Neural cell (in vitro differentiated cells): ENCODE results near the gene PNPLA3. TPM values are rescaled to one million over a fixed set of nuclear protein-coding genes. Genes with fewer than 3 reads are reported as not detected.

Experiments used
- H2AFZ ChIP-seq: fragments of 200-600, 300-800 bp; sonication (generic), shearing (Covaris generic); 2 replicates; pipeline ENCODE4 v1.6.0; 2014; ENCODE audit warnings: low read depth, mild to moderate bottlenecking, antibody characterized with exemption, low read length, moderate library complexity
- H3F3A ChIP-seq: fragments of 200-600 bp; shearing (Covaris generic); 2 replicates; pipeline ENCODE4 v1.6.1; 2016; ENCODE audit warnings: mild to moderate bottlenecking, moderate library complexity, mixed read lengths, antibody characterized with exemption, low read length; ENCODE audit not compliant: insufficient read depth, poor library complexity, severe bottlenecking
- H3K27ac ChIP-seq: fragments of 200-600, 300-800 bp; sonication (generic), shearing (Covaris generic); 2 replicates; pipeline ENCODE4 v1.5.1; 2014; ENCODE audit warnings: mild to moderate bottlenecking, low read length, moderate library complexity
- H3K27me3 ChIP-seq: fragments of 300-800, 200-600 bp; sonication (generic), shearing (Covaris generic); 2 replicates; pipeline ENCODE4 v1.6.0; 2014; ENCODE audit warnings: mild to moderate bottlenecking, low read depth, low read length, moderate library complexity; ENCODE audit not compliant: insufficient read depth
- H3K36me3 ChIP-seq: fragments of 300-800, 200-600 bp; sonication (generic), shearing (Covaris generic); 2 replicates; pipeline ENCODE4 v1.5.1; 2014; ENCODE audit warnings: mild to moderate bottlenecking, antibody characterized with exemption, low read length, moderate library complexity; ENCODE audit not compliant: insufficient read depth
- H3K4me2 ChIP-seq: fragments of 300-800, 200-600 bp; sonication (generic), shearing (Covaris generic); 2 replicates; pipeline ENCODE4 v1.6.0; 2014; ENCODE audit warnings: mild to moderate bottlenecking, low read length
- H3K4me3 ChIP-seq: fragments of 300-800, 200-600 bp; sonication (generic), shearing (Covaris generic); 2 replicates; pipeline ENCODE4 v1.5.1; 2014; ENCODE audit warnings: mild to moderate bottlenecking, low read length, moderate library complexity
- H3K79me2 ChIP-seq: fragments of 200-600 bp; shearing (Covaris generic); replicated peaks from 2 replicates; pipeline ENCODE4 v1.6.0; 2014; ENCODE audit warnings: mild to moderate bottlenecking, low read length, moderate library complexity; ENCODE audit not compliant: insufficient read depth
- H3K9ac ChIP-seq: fragments of 300-800, 200-600 bp; sonication (generic), shearing (Covaris generic); 2 replicates; pipeline ENCODE4 v1.6.1; 2016; ENCODE audit warnings: mild to moderate bottlenecking, low read length, mixed read lengths
- H3K9me2 ChIP-seq: fragments of 200-600 bp; shearing (Covaris generic); 2 replicates; pipeline ENCODE4 v1.6.1; 2016; ENCODE audit warnings: mild to moderate bottlenecking, low read length, mixed read lengths; ENCODE audit not compliant: insufficient read depth
- H3K9me3 ChIP-seq: fragments of 200-600, 300-800 bp; sonication (generic), shearing (Covaris generic); 2 replicates; pipeline ENCODE4 v1.6.1; 2016; ENCODE audit warnings: mild to moderate bottlenecking, mixed run types, low read length, moderate library complexity, mixed read lengths
- H4K20me1 ChIP-seq: fragments of 200-600 bp; shearing (Covaris generic); 2 replicates; pipeline ENCODE4 v1.6.1; 2016; ENCODE audit warnings: mild to moderate bottlenecking, mixed run types; ENCODE audit not compliant: insufficient read depth
- EP300 ChIP-seq: fragments of 450-650 bp; conservative IDR thresholded peaks from 2 replicates; pipeline ENCODE4 v1.6.1; 2014; ENCODE audit warnings: antibody characterized with exemption, mild to moderate bottlenecking, moderate library complexity; ENCODE audit not compliant: poor library complexity, severe bottlenecking
- EZH2 ChIP-seq: fragments of 200-600, 300-800 bp; shearing (Covaris generic), sonication (generic); IDR thresholded peaks from 2 replicates; pipeline ENCODE4 v1.6.1; 2014; ENCODE audit warnings: antibody characterized with exemption, low read length, borderline replicate concordance, mild to moderate bottlenecking; ENCODE audit not compliant: insufficient read depth, poor library complexity, severe bottlenecking
- MXI1 ChIP-seq: fragments of 450-650 bp; conservative IDR thresholded peaks from 2 replicates; pipeline ENCODE4 v1.6.1; 2014; ENCODE audit warnings: antibody characterized with exemption, mild to moderate bottlenecking; ENCODE audit not compliant: poor library complexity, severe bottlenecking
- POLR2AphosphoS5 ChIP-seq: IDR thresholded peaks from 2 replicates; pipeline ENCODE4 v1.6.1; 2012
- RAD21 ChIP-seq: fragments of 450-650 bp; conservative IDR thresholded peaks from 2 replicates; pipeline ENCODE4 v1.6.1; 2014; ENCODE audit warnings: antibody characterized with exemption, mild to moderate bottlenecking, moderate library complexity
- SMC3 ChIP-seq: fragments of 450-650 bp; conservative IDR thresholded peaks from 2 replicates; pipeline ENCODE4 v1.6.1; 2014; ENCODE audit warnings: antibody characterized with exemption, mild to moderate bottlenecking, moderate library complexity; ENCODE audit not compliant: poor library complexity
- TAF1 ChIP-seq: IDR thresholded peaks from 2 replicates; pipeline ENCODE4 v1.6.1; 2012; ENCODE audit warnings: low read depth
- polyA plus RNA-seq: library from polyadenylated mRNA; depleted of rRNA; stranded (reverse); fragments of >200 nt; gene quantifications from 2 replicates; pipeline ENCODE4 v1.2.3, GENCODE V29; 2014
- TF ChIP-seq, protein P1 (sequence below): IDR thresholded peaks from 2 replicates; pipeline ENCODE4 v1.6.1; 2012; ENCODE audit warnings: borderline replicate concordance
- TF ChIP-seq, protein P2 (sequence below): fragments of 450-650 bp; IDR thresholded peaks from 2 replicates; pipeline ENCODE4 v1.5.1; 2014; ENCODE audit warnings: antibody characterized with exemption, mild to moderate bottlenecking, moderate library complexity; ENCODE audit not compliant: poor library complexity, severe bottlenecking

Gene PNPLA3
- polyA plus RNA-seq, 1 donor from 2014 or later: 6.5 TPM

DNA sequence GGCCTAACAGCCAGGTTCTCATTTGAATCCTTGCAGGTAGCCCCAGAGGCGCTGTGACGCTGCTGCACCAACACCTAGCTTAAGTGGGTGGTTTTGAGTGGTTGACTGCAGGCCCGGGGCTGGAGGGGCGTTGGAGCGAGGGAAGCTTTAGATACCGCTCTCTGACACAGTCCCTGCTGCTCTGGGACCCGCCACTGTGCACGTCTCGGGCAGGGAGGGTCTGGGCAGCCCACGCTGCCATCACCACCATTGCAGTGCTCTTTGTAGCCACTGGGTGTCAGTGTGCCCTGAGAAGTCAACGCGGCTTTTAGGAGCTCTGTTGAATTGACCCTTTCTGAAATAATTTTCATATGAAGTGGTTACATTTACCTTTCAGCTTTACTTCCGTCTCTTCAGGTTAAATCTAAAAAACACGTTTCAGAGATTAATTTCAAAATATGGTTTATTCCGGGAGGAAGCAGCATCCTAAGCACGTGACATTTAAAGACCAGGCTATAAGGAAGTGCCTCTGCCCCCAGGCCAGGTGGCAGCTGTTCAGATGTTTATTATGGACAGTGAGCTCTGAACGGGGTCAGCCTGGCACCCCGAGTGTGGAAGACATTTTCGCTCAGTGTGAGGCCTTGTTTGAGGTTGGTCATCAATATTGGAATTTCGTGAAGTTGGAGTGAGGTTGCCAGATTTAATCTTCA lies 69.6 kb downstream of the PNPLA3 start:
- no peak overlapping the region for H2AFZ ChIP-seq

DNA sequence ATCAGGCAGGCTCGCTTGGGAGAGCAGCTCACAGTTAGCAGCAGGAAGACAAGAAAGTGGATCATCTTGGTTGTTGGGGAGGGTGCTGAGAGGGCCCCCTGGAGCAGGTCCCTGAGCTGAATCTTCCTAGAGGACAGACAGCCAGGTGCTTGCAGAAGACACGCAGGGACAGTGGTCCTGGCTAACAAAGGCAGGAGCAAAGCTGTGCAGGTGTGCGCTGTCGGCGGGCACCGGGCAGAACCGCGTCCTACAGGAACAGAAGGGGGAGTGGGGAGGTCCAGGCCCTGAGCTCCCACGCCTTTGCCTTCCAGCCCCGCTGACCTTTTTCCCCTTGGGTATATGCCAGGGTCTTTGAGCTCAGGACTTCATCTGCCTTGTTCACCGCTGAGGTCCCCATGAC lies 70.4 kb downstream of the PNPLA3 start:
- no peaks in the 10 kb centered on the region for H3K79me2 ChIP-seq
- peaks cover 8% of the 10 kb centered on the region for H3K36me3 ChIP-seq
- H4K20me1 ChIP-seq: no peaks in the 10 kb centered on the region

More for the DNA sequence above, 69.6 kb downstream of the PNPLA3 start:
- H3K9me2 ChIP-seq: no peaks in the 10 kb centered on the region
- H3K27me3 ChIP-seq: no peaks in the 10 kb centered on the region
- H3K4me3 ChIP-seq: no peak overlapping the region
- H3F3A ChIP-seq: no peaks in the 10 kb centered on the region
- H4K20me1 ChIP-seq: no peaks in the 10 kb centered on the region
- H3K9me3 ChIP-seq: no peaks in the 10 kb centered on the region
- TF ChIP-seq, protein P1, sequence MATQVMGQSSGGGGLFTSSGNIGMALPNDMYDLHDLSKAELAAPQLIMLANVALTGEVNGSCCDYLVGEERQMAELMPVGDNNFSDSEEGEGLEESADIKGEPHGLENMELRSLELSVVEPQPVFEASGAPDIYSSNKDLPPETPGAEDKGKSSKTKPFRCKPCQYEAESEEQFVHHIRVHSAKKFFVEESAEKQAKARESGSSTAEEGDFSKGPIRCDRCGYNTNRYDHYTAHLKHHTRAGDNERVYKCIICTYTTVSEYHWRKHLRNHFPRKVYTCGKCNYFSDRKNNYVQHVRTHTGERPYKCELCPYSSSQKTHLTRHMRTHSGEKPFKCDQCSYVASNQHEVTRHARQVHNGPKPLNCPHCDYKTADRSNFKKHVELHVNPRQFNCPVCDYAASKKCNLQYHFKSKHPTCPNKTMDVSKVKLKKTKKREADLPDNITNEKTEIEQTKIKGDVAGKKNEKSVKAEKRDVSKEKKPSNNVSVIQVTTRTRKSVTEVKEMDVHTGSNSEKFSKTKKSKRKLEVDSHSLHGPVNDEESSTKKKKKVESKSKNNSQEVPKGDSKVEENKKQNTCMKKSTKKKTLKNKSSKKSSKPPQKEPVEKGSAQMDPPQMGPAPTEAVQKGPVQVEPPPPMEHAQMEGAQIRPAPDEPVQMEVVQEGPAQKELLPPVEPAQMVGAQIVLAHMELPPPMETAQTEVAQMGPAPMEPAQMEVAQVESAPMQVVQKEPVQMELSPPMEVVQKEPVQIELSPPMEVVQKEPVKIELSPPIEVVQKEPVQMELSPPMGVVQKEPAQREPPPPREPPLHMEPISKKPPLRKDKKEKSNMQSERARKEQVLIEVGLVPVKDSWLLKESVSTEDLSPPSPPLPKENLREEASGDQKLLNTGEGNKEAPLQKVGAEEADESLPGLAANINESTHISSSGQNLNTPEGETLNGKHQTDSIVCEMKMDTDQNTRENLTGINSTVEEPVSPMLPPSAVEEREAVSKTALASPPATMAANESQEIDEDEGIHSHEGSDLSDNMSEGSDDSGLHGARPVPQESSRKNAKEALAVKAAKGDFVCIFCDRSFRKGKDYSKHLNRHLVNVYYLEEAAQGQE: no peak
- TF ChIP-seq EP300 (no peak), POLR2AphosphoS5 (no peak), RAD21 (peak; percentile 99), TAF1 (no peak), EZH2 (no peak), SMC3 (peak; percentile 99), MXI1 (no peak)
- TF ChIP-seq, protein P2, sequence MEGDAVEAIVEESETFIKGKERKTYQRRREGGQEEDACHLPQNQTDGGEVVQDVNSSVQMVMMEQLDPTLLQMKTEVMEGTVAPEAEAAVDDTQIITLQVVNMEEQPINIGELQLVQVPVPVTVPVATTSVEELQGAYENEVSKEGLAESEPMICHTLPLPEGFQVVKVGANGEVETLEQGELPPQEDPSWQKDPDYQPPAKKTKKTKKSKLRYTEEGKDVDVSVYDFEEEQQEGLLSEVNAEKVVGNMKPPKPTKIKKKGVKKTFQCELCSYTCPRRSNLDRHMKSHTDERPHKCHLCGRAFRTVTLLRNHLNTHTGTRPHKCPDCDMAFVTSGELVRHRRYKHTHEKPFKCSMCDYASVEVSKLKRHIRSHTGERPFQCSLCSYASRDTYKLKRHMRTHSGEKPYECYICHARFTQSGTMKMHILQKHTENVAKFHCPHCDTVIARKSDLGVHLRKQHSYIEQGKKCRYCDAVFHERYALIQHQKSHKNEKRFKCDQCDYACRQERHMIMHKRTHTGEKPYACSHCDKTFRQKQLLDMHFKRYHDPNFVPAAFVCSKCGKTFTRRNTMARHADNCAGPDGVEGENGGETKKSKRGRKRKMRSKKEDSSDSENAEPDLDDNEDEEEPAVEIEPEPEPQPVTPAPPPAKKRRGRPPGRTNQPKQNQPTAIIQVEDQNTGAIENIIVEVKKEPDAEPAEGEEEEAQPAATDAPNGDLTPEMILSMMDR: peak; percentile 98
- peak overlapping the region; percentile 6 for H3K9ac ChIP-seq
- no peak overlapping the region for H3K4me2 ChIP-seq
- peaks cover 8% of the 10 kb centered on the region for H3K36me3 ChIP-seq
- no peak overlapping the region for H3K27ac ChIP-seq
- H3K79me2 ChIP-seq: no peaks in the 10 kb centered on the region

More for the DNA sequence above, 70.4 kb downstream of the PNPLA3 start:
- no peak for TF ChIP-seq POLR2AphosphoS5
- no peak for TF ChIP-seq RAD21
- no peak for TF ChIP-seq TAF1
- TF ChIP-seq, protein P2: no peak
- Histone ChIP-seq H3K27ac (no peak overlapping the region), H3K4me2 (no peak overlapping the region), H3K9ac (peak overlapping the region; percentile 6), H2AFZ (no peak overlapping the region), H3K4me3 (no peak overlapping the region), H3K9me3 (no peaks in the 10 kb centered on the region), H3F3A (no peaks in the 10 kb centered on the region), H3K27me3 (no peaks in the 10 kb centered on the region), H3K9me2 (no peaks in the 10 kb centered on the region)
